Hematopoietic multipotent progenitor cell treated with erythropoietin and hydrocortisone succinate and interleukin-3 and kit ligand, for 4 days (in vitro differentiated cells): ENCODE data around the gene ST6GALNAC6.

ENCODE experiments used
- DNase-seq: peaks from one replicate; pipeline ENCODE4 v3.0.0-alpha.2; 2015

Gene ST6GALNAC6

GRCh38 chr9:127915801-127916719 lies 16.7 kb upstream of the ST6GALNAC6 start:
- DNase-seq = peak; percentile 56

GRCh38 chr9:127915325-127915752 lies 15.9 kb upstream of the ST6GALNAC6 start:
- DNase-seq = no peak

GRCh38 chr9:127913682-127914081 lies 14.3 kb upstream of the ST6GALNAC6 start:
- no peak for DNase-seq

- DNase-seq = no peak
Measured at GRCh38 chr9:127912882-127913281, 13.5 kb upstream of the ST6GALNAC6 start.

GRCh38 chr9:127912296-127912695 lies 12.9 kb upstream of the ST6GALNAC6 start:
- DNase-seq = no peak

- peak; percentile 68 for DNase-seq
Measured at GRCh38 chr9:127910613-127911205, 11.3 kb upstream of the ST6GALNAC6 start.

- no peak for DNase-seq
Measured at GRCh38 chr9:127909839-127910273, 10.5 kb upstream of the ST6GALNAC6 start.

- no peak for DNase-seq
Measured at GRCh38 chr9:127908660-127908926, 9.2 kb upstream of the ST6GALNAC6 start.

GRCh38 chr9:127907867-127908659 lies 8.7 kb upstream of the ST6GALNAC6 start:
- no peak for DNase-seq

GRCh38 chr9:127905788-127906191 lies 6.4 kb upstream of the ST6GALNAC6 start:
- DNase-seq = no peak

GRCh38 chr9:127905004-127905728 lies 5.8 kb upstream of the ST6GALNAC6 start:
- peak; percentile 52 for DNase-seq

GRCh38 chr9:127904561-127905003 lies 5.2 kb upstream of the ST6GALNAC6 start:
- peak; percentile 79 for DNase-seq

GRCh38 chr9:127903557-127904475 lies 4.4 kb upstream of the ST6GALNAC6 start:
- DNase-seq = peak; percentile 97

GRCh38 chr9:127898433-127899127 lies 823 bp downstream of the ST6GALNAC6 start:
- peak; percentile 56 for DNase-seq

GRCh38 chr9:127897193-127897692 lies 2.2 kb downstream of the ST6GALNAC6 start:
- peak; percentile 94 for DNase-seq

- no peak for DNase-seq
Measured at GRCh38 chr9:127896395-127897192, 2.8 kb downstream of the ST6GALNAC6 start.

GRCh38 chr9:127895811-127896210 lies 3.6 kb downstream of the ST6GALNAC6 start:
- DNase-seq = no peak

- no peak for DNase-seq
Measured at GRCh38 chr9:127893392-127893791, 6.0 kb downstream of the ST6GALNAC6 start.

- DNase-seq = no peak
Measured at GRCh38 chr9:127892831-127893230, 6.6 kb downstream of the ST6GALNAC6 start.

- no peak for DNase-seq
Measured at GRCh38 chr9:127890053-127890452, 9.3 kb downstream of the ST6GALNAC6 start.
